Ishikawa (cell line): Measurements from ENCODE around the gene SH2B3.

Source experiments
- CEBPB ChIP-seq: IDR thresholded peaks from 2 replicates; pipeline ENCODE4 v1.6.1; 2012
- CREB1 ChIP-seq: IDR thresholded peaks from 2 replicates; pipeline ENCODE4 v1.6.1; 2012; ENCODE audit warnings: low read depth
- EGR1 ChIP-seq: IDR thresholded peaks from 2 replicates; pipeline ENCODE4 v1.6.1; 2012
- EP300 ChIP-seq: IDR thresholded peaks from 2 replicates; pipeline ENCODE4 v1.6.1; 2012; ENCODE audit warnings: borderline replicate concordance
- FOXM1 ChIP-seq: IDR thresholded peaks from 2 replicates; pipeline ENCODE4 v1.6.1; 2012; ENCODE audit warnings: low read depth, borderline replicate concordance
- MAX ChIP-seq: IDR thresholded peaks from 2 replicates; pipeline ENCODE4 v1.6.1; 2012
- NFIC ChIP-seq: IDR thresholded peaks from 2 replicates; pipeline ENCODE4 v1.6.1; 2012
- RAD21 ChIP-seq: IDR thresholded peaks from 2 replicates; pipeline ENCODE4 v1.6.1; 2012; ENCODE audit warnings: low read depth
- REST ChIP-seq: IDR thresholded peaks from 2 replicates; pipeline ENCODE4 v1.6.1; 2012; ENCODE audit warnings: low read depth, mild to moderate bottlenecking
- TAF1 ChIP-seq: IDR thresholded peaks from 2 replicates; pipeline ENCODE4 v1.6.1; 2012; ENCODE audit warnings: low read depth, mild to moderate bottlenecking
- TCF12 ChIP-seq: IDR thresholded peaks from 2 replicates; pipeline ENCODE4 v1.6.1; 2012; ENCODE audit warnings: low read depth
- TEAD4 ChIP-seq: IDR thresholded peaks from 2 replicates; pipeline ENCODE4 v1.6.1; 2012
- USF1 ChIP-seq: IDR thresholded peaks from 2 replicates; pipeline ENCODE4 v1.6.1; 2012
- YY1 ChIP-seq: IDR thresholded peaks from 2 replicates; pipeline ENCODE4 v1.6.1; 2012; ENCODE audit warnings: low read depth
- ZBTB7A ChIP-seq: IDR thresholded peaks from 2 replicates; pipeline ENCODE4 v1.6.1; 2012; ENCODE audit warnings: low read depth

SH2B3 gene

GRCh38 chr12:111395336-111396187 is 10.2 kb upstream of the SH2B3 start:
- TF ChIP-seq EP300 = no peak
- TF ChIP-seq REST = no peak
- no peak for TF ChIP-seq NFIC
- TF ChIP-seq RAD21 = no peak
- TF ChIP-seq MAX = no peak
- no peak for TF ChIP-seq YY1
- no peak for TF ChIP-seq CREB1
- TF ChIP-seq TEAD4 = no peak
- no peak for TF ChIP-seq ZBTB7A
- no peak for TF ChIP-seq USF1
- no peak for TF ChIP-seq FOXM1
- TF ChIP-seq TCF12 = no peak
- TF ChIP-seq EGR1 = no peak
- TF ChIP-seq TAF1 = no peak
- TF ChIP-seq CEBPB = no peak

- TF ChIP-seq NFIC (peak; percentile 85), CEBPB (peak; percentile 1; the same call in 1 of the 2 replicates), RAD21 (peak; percentile 96), FOXM1 (no peak)
Observed at GRCh38 chr12:111396726-111397445, 8.8 kb upstream of the SH2B3 start.

- TF ChIP-seq EP300 (no peak), ZBTB7A (no peak), CEBPB (no peak), NFIC (no peak), TCF12 (no peak), MAX (no peak), RAD21 (no peak), EGR1 (no peak), TAF1 (no peak), REST (no peak), TEAD4 (no peak), YY1 (no peak), FOXM1 (no peak), USF1 (no peak), CREB1 (no peak)
Observed at GRCh38 chr12:111398530-111398929, 7.2 kb upstream of the SH2B3 start.

GRCh38 chr12:111401167-111401605 is 4.5 kb upstream of the SH2B3 start:
- TF ChIP-seq ZBTB7A (no peak), TCF12 (no peak), USF1 (no peak), MAX (no peak), TAF1 (no peak), CREB1 (no peak), EP300 (no peak), RAD21 (no peak)
